Hepatocyte (in vitro differentiated cells): Measurements from ENCODE around the gene NR2F2. TPM values are rescaled to one million over a fixed set of nuclear protein-coding genes. Genes with fewer than 3 reads are reported as not detected.

Experiments
- DNase-seq: peaks from one replicate; pipeline ENCODE4 v3.0.0-alpha.2; 2016; ENCODE audit warnings: low spot score
- H2AFZ ChIP-seq: fragments of 200-600 bp; sonication (generic); 2 replicates; pipeline ENCODE4 v1.6.0; 2016; ENCODE audit warnings: antibody characterized with exemption, mild to moderate bottlenecking
- H3K27ac ChIP-seq: fragments of 200-600 bp; sonication (generic); 2 replicates; pipeline ENCODE4 v1.5.1; 2016; ENCODE audit warnings: mild to moderate bottlenecking
- H3K27me3 ChIP-seq: fragments of 200-600 bp; sonication (generic); 2 replicates; pipeline ENCODE4 v1.6.1; 2016
- H3K36me3 ChIP-seq: fragments of 200-600 bp; sonication (generic); replicated peaks from 2 replicates; pipeline ENCODE4 v1.5.1; 2016; ENCODE audit warnings: low read depth; ENCODE audit not compliant: insufficient read depth
- H3K4me1 ChIP-seq: fragments of 200-600 bp; sonication (generic); 2 replicates; pipeline ENCODE4 v1.5.1; 2016; ENCODE audit warnings: mild to moderate bottlenecking, moderate library complexity; ENCODE audit not compliant: insufficient read depth
- H3K4me2 ChIP-seq: fragments of 200-600 bp; sonication (generic); 2 replicates; pipeline ENCODE4 v1.6.0; 2016
- H3K4me3 ChIP-seq: fragments of 200-600 bp; sonication (generic); 2 replicates; pipeline ENCODE4 v1.5.1; 2016; ENCODE audit warnings: mild to moderate bottlenecking
- H3K79me2 ChIP-seq: fragments of 200-600 bp; sonication (generic); 2 replicates; pipeline ENCODE4 v1.6.0; 2017; ENCODE audit warnings: mild to moderate bottlenecking
- H3K9me2 ChIP-seq: fragments of 200-600 bp; sonication (generic); replicated peaks from 2 replicates; pipeline ENCODE4 v1.6.0; 2017; ENCODE audit warnings: mild to moderate bottlenecking; ENCODE audit not compliant: insufficient read depth
- H3K9me3 ChIP-seq: fragments of 200-600 bp; sonication (generic); 2 replicates; pipeline ENCODE4 v1.5.1; 2016; ENCODE audit warnings: low read depth, mild to moderate bottlenecking
- H4K20me1 ChIP-seq: fragments of 200-600 bp; sonication (generic); 2 replicates; pipeline ENCODE4 v1.6.0; 2016; ENCODE audit warnings: mild to moderate bottlenecking; ENCODE audit not compliant: insufficient read depth, poor library complexity, severe bottlenecking
- CTCF ChIP-seq: fragments of 200-600 bp; sonication (generic); IDR thresholded peaks from 2 replicates; pipeline ENCODE4 v1.5.1; 2016; ENCODE audit warnings: antibody characterized with exemption, mild to moderate bottlenecking; ENCODE audit not compliant: poor library complexity
- EZH2 ChIP-seq: fragments of 200-600 bp; sonication (generic); IDR thresholded peaks from 2 replicates; pipeline ENCODE4 v1.6.1; 2016; ENCODE audit warnings: antibody characterized with exemption, mild to moderate bottlenecking, borderline replicate concordance
- EZH2phosphoT487 ChIP-seq: fragments of 200-600 bp; sonication (generic); IDR thresholded peaks from one replicate; pipeline ENCODE4 v1.6.1; 2018; ENCODE audit warnings: antibody characterized with exemption, mild to moderate bottlenecking, low read depth, moderate library complexity; ENCODE audit not compliant: unreplicated experiment, severe bottlenecking
- WGBS: methylation state at CpG from one replicate; pipeline ENCODE4 v1.1.6; 2016; ENCODE audit warnings: low lambda C conversion rate; ENCODE audit errors: missing lambda C conversion rate; 5-methylcytosine and 5-hydroxymethylcytosine counted together
- polyA plus RNA-seq: library from polyadenylated mRNA; unstranded; fragments of >200 nt; fragmentation: Nextera tagmentation; extraction: Ambion mirVana; gene quantifications from 2 replicates; pipeline ENCODE4 v1.2.1, GENCODE V29; 2016
- total RNA-seq: library from RNA; depleted of rRNA; stranded (reverse); fragments of >200 nt; gene quantifications from 2 replicates; pipeline ENCODE4 v1.2.3, GENCODE V29; 2014

NR2F2 gene
- total and polyA plus RNA-seq, 2 experiments from 2014 or later = 23.0 to 27.9 TPM

- H2AFZ ChIP-seq = no peak overlapping the region
- H3K27me3 ChIP-seq = peaks cover 13% of the 10 kb centered on the region
- 43% methylated on average over 2 of the region's 2 CpGs for WGBS
- peaks cover 12% of the 10 kb centered on the region for H3K4me1 ChIP-seq
- no peaks in the 10 kb centered on the region for H3K36me3 ChIP-seq
- H3K27ac ChIP-seq = no peak overlapping the region
- H3K9me2 ChIP-seq = no peaks in the 10 kb centered on the region
- H3K9me3 ChIP-seq = no peaks in the 10 kb centered on the region
- H4K20me1 ChIP-seq = no peaks in the 10 kb centered on the region
- peaks cover 12% of the 10 kb centered on the region for H3K79me2 ChIP-seq
- no peak for TF ChIP-seq EZH2
- TF ChIP-seq CTCF = no peak
- TF ChIP-seq EZH2phosphoT487 = no peak
- H3K4me3 ChIP-seq = no peak overlapping the region
- no peak overlapping the region for H3K4me2 ChIP-seq
- DNase-seq = no peak
These were observed 13.4 kb upstream of the NR2F2 start for GRCh38 chr15:96316953-96317629.

- H4K20me1 ChIP-seq = no peaks in the 10 kb centered on the region
- 82% methylated on average over 2 of the region's 2 CpGs for WGBS
- peaks cover 18% of the 10 kb centered on the region for H3K4me1 ChIP-seq
- H3K36me3 ChIP-seq = no peaks in the 10 kb centered on the region
- H2AFZ ChIP-seq = no peak overlapping the region
- H3K4me3 ChIP-seq = no peak overlapping the region
- no peak for TF ChIP-seq EZH2phosphoT487
- TF ChIP-seq EZH2 = no peak
- no peak for TF ChIP-seq CTCF
- peaks cover 21% of the 10 kb centered on the region for H3K27me3 ChIP-seq
- no peak overlapping the region for H3K27ac ChIP-seq
- peak overlapping the region; percentile 84 for H3K4me2 ChIP-seq
- DNase-seq = no peak
- no peaks in the 10 kb centered on the region for H3K9me2 ChIP-seq
- H3K9me3 ChIP-seq = no peaks in the 10 kb centered on the region
- peaks cover 31% of the 10 kb centered on the region for H3K79me2 ChIP-seq
These were observed 10.4 kb upstream of the NR2F2 start for GRCh38 chr15:96320107-96320506.

GRCh38 chr15:96320703-96321638, 9.5 kb upstream of the NR2F2 start:
- DNase-seq = peak; percentile 18
- Histone ChIP-seq H4K20me1 (no peaks in the 10 kb centered on the region), H3K4me1 (peaks cover 20% of the 10 kb centered on the region), H3K9me2 (no peaks in the 10 kb centered on the region), H2AFZ (peak overlapping the region; percentile 66), H3K36me3 (no peaks in the 10 kb centered on the region), H3K27me3 (peaks cover 21% of the 10 kb centered on the region), H3K4me2 (peak overlapping the region; percentile 84), H3K79me2 (peaks cover 33% of the 10 kb centered on the region), H3K27ac (peak overlapping the region; percentile 57), H3K9me3 (no peaks in the 10 kb centered on the region), H3K4me3 (peak overlapping the region; percentile 27)
- WGBS = 20% methylated on average over 28 of the region's 28 CpGs
- TF ChIP-seq EZH2phosphoT487 (peak; percentile 8), CTCF (no peak), EZH2 (peak; percentile 45)
